ENCODE data around the gene ISG20. TPM values are rescaled to one million over a fixed set of nuclear protein-coding genes. Genes with fewer than 3 reads are reported as not detected.

The ISG20 gene
- total and polyA plus RNA-seq, 7 donors: 1.9 to 177 (median 20.1) TPM

DNA sequence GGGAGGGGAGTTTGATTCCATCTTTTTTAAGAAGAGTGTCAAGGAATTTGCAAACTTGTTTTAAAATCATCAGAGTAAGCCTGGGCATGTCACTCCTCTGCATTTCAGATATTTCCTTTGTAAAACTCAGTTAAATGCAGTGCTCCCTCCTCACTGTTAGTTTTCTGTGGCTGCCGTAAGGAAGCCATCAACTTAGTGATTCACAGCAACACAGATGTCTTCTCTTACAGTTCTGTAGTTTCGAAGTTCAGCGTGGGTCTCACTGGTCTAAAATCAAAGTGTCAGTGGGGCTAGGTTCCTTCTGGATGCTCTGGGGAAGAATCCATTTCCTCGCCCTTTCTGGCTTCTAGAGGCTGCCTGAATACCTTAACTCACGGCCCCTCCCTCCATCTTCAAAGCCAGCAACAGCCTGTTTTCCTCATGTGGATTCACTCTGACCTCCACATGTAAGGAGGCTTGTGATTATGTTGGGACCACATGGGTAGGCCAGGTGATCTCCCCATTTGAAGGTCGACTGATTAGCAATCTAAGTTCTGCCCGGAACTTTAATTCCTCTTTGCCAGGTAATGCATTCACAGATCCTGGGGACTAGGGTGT lies 12.4 kb downstream of the ISG20 start:
- no peak overlapping the region for H3K27ac ChIP-seq
- no peaks in the 10 kb centered on the region for H3K27me3 ChIP-seq
- peaks cover 0 to 10% (median 0%) of the 10 kb centered on the region in 4 donors for H3K4me1 ChIP-seq
- WGBS, 2 donors: 80 to 89% methylated on average over 7 of the region's 7 CpGs
- DNase-seq: peak; percentile 32
- intact Hi-C loops (cut with DNase I): no loop called here
- H3K9me3 ChIP-seq: no peaks in the 10 kb centered on the region
- no peaks in the 10 kb centered on the region for H3K36me3 ChIP-seq
- no peak overlapping the region for H3K4me3 ChIP-seq
- TF ChIP-seq, protein P1, sequence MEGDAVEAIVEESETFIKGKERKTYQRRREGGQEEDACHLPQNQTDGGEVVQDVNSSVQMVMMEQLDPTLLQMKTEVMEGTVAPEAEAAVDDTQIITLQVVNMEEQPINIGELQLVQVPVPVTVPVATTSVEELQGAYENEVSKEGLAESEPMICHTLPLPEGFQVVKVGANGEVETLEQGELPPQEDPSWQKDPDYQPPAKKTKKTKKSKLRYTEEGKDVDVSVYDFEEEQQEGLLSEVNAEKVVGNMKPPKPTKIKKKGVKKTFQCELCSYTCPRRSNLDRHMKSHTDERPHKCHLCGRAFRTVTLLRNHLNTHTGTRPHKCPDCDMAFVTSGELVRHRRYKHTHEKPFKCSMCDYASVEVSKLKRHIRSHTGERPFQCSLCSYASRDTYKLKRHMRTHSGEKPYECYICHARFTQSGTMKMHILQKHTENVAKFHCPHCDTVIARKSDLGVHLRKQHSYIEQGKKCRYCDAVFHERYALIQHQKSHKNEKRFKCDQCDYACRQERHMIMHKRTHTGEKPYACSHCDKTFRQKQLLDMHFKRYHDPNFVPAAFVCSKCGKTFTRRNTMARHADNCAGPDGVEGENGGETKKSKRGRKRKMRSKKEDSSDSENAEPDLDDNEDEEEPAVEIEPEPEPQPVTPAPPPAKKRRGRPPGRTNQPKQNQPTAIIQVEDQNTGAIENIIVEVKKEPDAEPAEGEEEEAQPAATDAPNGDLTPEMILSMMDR (IDR thresholded peaks at IDR 0.05): no peak
- no peak for TF ChIP-seq POLR2AphosphoS5 (IDR thresholded peaks at IDR 0.05)

DNA sequence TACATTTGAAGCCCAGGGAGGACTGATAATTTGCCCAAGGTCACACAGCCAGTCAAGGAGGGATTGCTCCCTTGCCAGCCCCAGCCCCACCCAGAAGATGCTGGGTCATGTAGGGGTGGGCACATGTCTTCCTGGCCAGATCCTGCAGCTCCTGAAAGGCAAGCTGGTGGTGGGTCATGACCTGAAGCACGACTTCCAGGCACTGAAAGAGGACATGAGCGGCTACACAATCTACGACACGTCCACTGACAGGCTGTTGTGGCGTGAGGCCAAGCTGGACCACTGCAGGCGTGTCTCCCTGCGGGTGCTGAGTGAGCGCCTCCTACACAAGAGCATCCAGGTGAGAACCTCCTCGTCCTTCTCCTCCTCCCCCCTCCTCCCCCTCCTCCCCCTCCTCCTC lies 13.2 kb downstream of the ISG20 start:
- Histone ChIP-seq H3K4me3 (no peak overlapping the region), H3K27me3 (no peaks in the 10 kb centered on the region), H3K36me3 (no peaks in the 10 kb centered on the region), H3K4me1 (peaks cover 0 to 10% (median 0%) of the 10 kb centered on the region in 4 donors), H3K27ac (no peak overlapping the region), H3K9me3 (no peaks in the 10 kb centered on the region)
- WGBS, 2 donors: 86 to 89% methylated on average over 9 of the region's 9 CpGs
- intact Hi-C loops (cut with DNase I): no loop called here
- DNase-seq: peak; percentile 56
- TF ChIP-seq POLR2A (IDR thresholded peaks at IDR 0.05) (no peak), POLR2AphosphoS5 (IDR thresholded peaks at IDR 0.05) (no peak), EP300 (IDR thresholded peaks at IDR 0.05) (no peak)
- TF ChIP-seq, protein P1 (IDR thresholded peaks at IDR 0.05): no peak

GRCh38 chr15:88652456-88653199 lies 13.8 kb downstream of the ISG20 start:
- Histone ChIP-seq H3K27me3 (no peaks in the 10 kb centered on the region), H3K27ac (no peak overlapping the region), H3K4me3 (no peak overlapping the region), H3K4me1 (peaks cover 0 to 15% (median 0%) of the 10 kb centered on the region in 4 donors), H3K9me3 (no peaks in the 10 kb centered on the region), H3K36me3 (no peaks in the 10 kb centered on the region)
- intact Hi-C loops (cut with DNase I): no loop called here
- TF ChIP-seq, protein P1 (IDR thresholded peaks at IDR 0.05): no peak
- no peak for TF ChIP-seq EP300 (IDR thresholded peaks at IDR 0.05)
- no peak for TF ChIP-seq POLR2AphosphoS5 (IDR thresholded peaks at IDR 0.05)
- TF ChIP-seq POLR2A (IDR thresholded peaks at IDR 0.05): no peak
- 74 to 82% methylated on average over 7 of the region's 8 CpGs for WGBS, 2 donors
- DNase-seq: peak; percentile 46

DNA sequence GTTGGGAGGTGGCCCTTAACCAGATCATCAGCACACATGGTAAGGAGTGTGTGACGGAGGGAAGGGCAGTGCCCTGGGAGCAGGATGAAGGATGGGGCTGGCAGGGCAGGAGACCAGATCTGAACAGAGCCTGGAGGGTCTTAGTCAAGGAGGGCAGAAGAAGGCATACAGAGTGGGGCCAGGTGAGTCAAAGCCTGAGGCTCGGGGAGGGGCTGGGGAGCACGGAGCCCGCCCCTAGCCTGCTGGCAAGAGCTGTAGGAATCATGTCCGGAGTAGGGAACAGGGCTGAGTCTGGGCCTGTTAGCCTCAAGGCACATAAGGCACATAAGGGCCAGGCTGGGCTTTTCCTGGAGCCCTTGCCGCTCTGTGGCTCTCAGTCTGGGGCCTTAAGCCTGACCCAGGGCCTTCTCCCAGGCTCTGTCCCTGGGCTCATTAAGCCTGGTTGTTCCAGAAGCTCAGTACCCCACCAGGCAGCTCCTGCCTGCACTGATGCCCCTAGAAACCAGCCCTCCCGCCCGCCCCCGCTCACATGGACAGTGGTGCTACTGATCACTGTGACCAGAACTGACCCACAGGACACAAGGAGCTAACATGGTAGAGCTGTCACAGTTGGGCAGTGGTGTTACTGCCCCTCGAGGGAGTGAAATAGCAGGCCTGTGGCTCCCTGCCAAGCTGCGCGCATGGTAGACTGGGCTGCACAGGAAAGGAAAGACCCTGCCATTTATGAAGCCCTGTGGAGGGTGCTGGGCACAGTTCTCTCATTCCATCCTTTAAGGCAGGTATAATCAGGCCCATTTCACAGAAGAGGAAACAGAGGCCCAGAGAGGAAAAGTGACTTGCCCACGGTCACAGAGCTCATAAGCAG lies 14.6 kb downstream of the ISG20 start:
- H3K4me1 ChIP-seq: peaks cover 0 to 15% (median 0%) of the 10 kb centered on the region in 4 donors
- TF ChIP-seq, protein P1 (IDR thresholded peaks at IDR 0.05): no peak
- TF ChIP-seq EP300 (IDR thresholded peaks at IDR 0.05) (no peak), POLR2AphosphoS5 (IDR thresholded peaks at IDR 0.05) (no peak), POLR2A (IDR thresholded peaks at IDR 0.05) (no peak)
- no peak overlapping the region for H3K27ac ChIP-seq
- H3K9me3 ChIP-seq: no peaks in the 10 kb centered on the region
- no peaks in the 10 kb centered on the region for H3K27me3 ChIP-seq
- no peaks in the 10 kb centered on the region for H3K36me3 ChIP-seq
- no peak overlapping the region for H3K4me3 ChIP-seq
- intact Hi-C loops (cut with DNase I): no loop called here
- peak; percentile 53 for DNase-seq
- 91% methylated on average over 13 of the region's 13 CpGs for WGBS, 2 donors

Data from sigmoid colon (tissue), 7 donors.